H9 (cell line): ENCODE data around the gene TMEM248. TPM values are rescaled to one million over a fixed set of nuclear protein-coding genes. Genes with fewer than 3 reads are reported as not detected.

Source experiments
- DNase-seq: peaks from one replicate; pipeline ENCODE4 v3.0.0-alpha.2; 2017
- H2AFZ ChIP-seq: one replicate; pipeline ENCODE4 v1.6.1; 2013; ENCODE audit warnings: mild to moderate bottlenecking, low read length, control low read depth, moderate library complexity
- H2AK5ac ChIP-seq: 2 replicates; pipeline ENCODE4 v1.6.1; 2013; ENCODE audit warnings: low read length, control low read depth, mixed read lengths; ENCODE audit not compliant: insufficient read length
- H2BK120ac ChIP-seq: one replicate; pipeline ENCODE4 v1.6.1; 2013; ENCODE audit warnings: low read depth, mild to moderate bottlenecking, low read length, control low read depth, inconsistent platforms; ENCODE audit not compliant: poor library complexity, severe bottlenecking
- H2BK12ac ChIP-seq: 2 replicates; pipeline ENCODE4 v1.6.1; 2013; ENCODE audit warnings: low read length, control low read depth, mixed read lengths, low read depth; ENCODE audit not compliant: insufficient read length
- H2BK15ac ChIP-seq: 2 replicates; pipeline ENCODE4 v1.6.1; 2013; ENCODE audit warnings: low read depth, low read length, control low read depth
- H2BK20ac ChIP-seq: one replicate; pipeline ENCODE4 v1.6.1; 2013; ENCODE audit warnings: low read depth, mild to moderate bottlenecking, low read length, control low read depth, inconsistent platforms; ENCODE audit not compliant: poor library complexity, severe bottlenecking
- H2BK5ac ChIP-seq: 2 replicates; pipeline ENCODE4 v1.6.1; 2013; ENCODE audit warnings: low read length, control low read depth, mixed read lengths; ENCODE audit not compliant: insufficient read length
- H3K14ac ChIP-seq: 2 replicates; pipeline ENCODE4 v1.6.1; 2013; ENCODE audit warnings: low read length, control low read depth; ENCODE audit not compliant: insufficient read depth
- H3K18ac ChIP-seq: 2 replicates; pipeline ENCODE4 v1.6.1; 2013; ENCODE audit warnings: low read depth, mild to moderate bottlenecking, mixed read lengths, low read length, control low read depth; ENCODE audit not compliant: insufficient read length
- H3K23ac ChIP-seq: 2 replicates; pipeline ENCODE4 v1.6.1; 2013; ENCODE audit warnings: low read length, control low read depth, mixed read lengths, low read depth; ENCODE audit not compliant: insufficient read length
- H3K23me2 ChIP-seq: 2 replicates; pipeline ENCODE4 v1.6.1; 2013; ENCODE audit warnings: low read depth, mild to moderate bottlenecking, mixed read lengths, low read length, control low read depth; ENCODE audit not compliant: insufficient read length, poor library complexity, severe bottlenecking
- H3K27ac ChIP-seq: 2 replicates; pipeline ENCODE4 v1.5.1; 2013; ENCODE audit warnings: low read length, control low read depth, mixed read lengths, low read depth; ENCODE audit not compliant: insufficient read length
- H3K27me3 ChIP-seq: 2 replicates; pipeline ENCODE4 v1.6.1; 2013; ENCODE audit warnings: low read length, control low read depth, inconsistent platforms; ENCODE audit not compliant: insufficient read depth
- H3K4ac ChIP-seq: 2 replicates; pipeline ENCODE4 v1.6.1; 2013; ENCODE audit warnings: low read depth, mild to moderate bottlenecking, control low read depth, inconsistent platforms, low read length, moderate library complexity
- H3K4me1 ChIP-seq: 2 replicates; pipeline ENCODE4 v1.6.1; 2013; ENCODE audit warnings: low read length, control low read depth, inconsistent platforms; ENCODE audit not compliant: insufficient read depth
- H3K4me2 ChIP-seq: 2 replicates; pipeline ENCODE4 v1.6.1; 2013; ENCODE audit warnings: low read length, control low read depth, mixed read lengths; ENCODE audit not compliant: insufficient read length, insufficient read depth
- H3K56ac ChIP-seq: 2 replicates; pipeline ENCODE4 v1.6.1; 2013; ENCODE audit warnings: low read depth, mild to moderate bottlenecking, mixed read lengths, low read length, control low read depth; ENCODE audit not compliant: insufficient read length
- H3K79me1 ChIP-seq: 2 replicates; pipeline ENCODE4 v1.6.1; 2013; ENCODE audit warnings: low read depth, mild to moderate bottlenecking, moderate library complexity, low read length, control low read depth, inconsistent platforms; ENCODE audit not compliant: insufficient read depth, poor library complexity, severe bottlenecking
- H3K79me2 ChIP-seq: 2 replicates; pipeline ENCODE4 v1.6.1; 2013; ENCODE audit warnings: low read length, control low read depth, inconsistent platforms; ENCODE audit not compliant: insufficient read depth
- H3K9ac ChIP-seq: 2 replicates; pipeline ENCODE4 v1.6.1; 2013; ENCODE audit warnings: low read length, control low read depth, mixed read lengths; ENCODE audit not compliant: insufficient read length; ENCODE audit errors: extremely low read depth
- H3K9me3 ChIP-seq: one replicate; pipeline ENCODE4 v1.6.1; 2013; ENCODE audit warnings: low read depth, low read length, inconsistent platforms; ENCODE audit not compliant: control insufficient read depth
- H3T11ph ChIP-seq: one replicate; pipeline ENCODE4 v1.6.1; 2013; ENCODE audit warnings: mild to moderate bottlenecking, low read length, control low read depth, inconsistent platforms
- H4K20me1 ChIP-seq: one replicate; pipeline ENCODE4 v1.6.1; 2013; ENCODE audit not compliant: control insufficient read depth, insufficient read length, insufficient read depth
- H4K5ac ChIP-seq: 2 replicates; pipeline ENCODE4 v1.6.1; 2013; ENCODE audit warnings: low read depth, mild to moderate bottlenecking, mixed read lengths, low read length, control low read depth; ENCODE audit not compliant: insufficient read length
- H4K8ac ChIP-seq: replicated peaks from 2 replicates; pipeline ENCODE4 v1.6.1; 2013; ENCODE audit warnings: low read length, control low read depth, mixed read lengths, low read depth; ENCODE audit not compliant: insufficient read length
- H4K91ac ChIP-seq: 2 replicates; pipeline ENCODE4 v1.6.1; 2013; ENCODE audit warnings: low read depth, mild to moderate bottlenecking, moderate library complexity, mixed read lengths, low read length, control low read depth; ENCODE audit not compliant: insufficient read length
- H3K27ac Mint-ChIP-seq, 3 experiments: 2 replicates in 2 of 3; 3 replicates in 1 of 3; pipeline ENCODE4 v1.8.0; 2020 to 2021; ENCODE audit warnings: mixed read lengths in 3 of 3, mild to moderate bottlenecking in 1 of 3, moderate library complexity in 1 of 3
- H3K27me3 Mint-ChIP-seq: 2 replicates; pipeline ENCODE4 v1.8.0; 2021; ENCODE audit warnings: low read depth, mild to moderate bottlenecking, moderate library complexity, mixed read lengths
- H3K36me3 Mint-ChIP-seq, 3 experiments: 2 replicates in 2 of 3; 3 replicates in 1 of 3; pipeline ENCODE4 v1.8.0; 2020 to 2021; ENCODE audit warnings: low read depth in 3 of 3, mixed read lengths in 3 of 3; ENCODE audit not compliant: insufficient read depth in 1 of 3
- H3K4me1 Mint-ChIP-seq, 2 experiments: 2 replicates each; pipeline ENCODE4 v1.8.0; 2020; ENCODE audit warnings: mixed read lengths in 2 of 2
- H3K4me3 Mint-ChIP-seq, 2 experiments: 2 replicates in 1 of 2; 3 replicates in 1 of 2; pipeline ENCODE4 v1.8.0; 2020 to 2021; ENCODE audit warnings: mild to moderate bottlenecking in 2 of 2, mixed read lengths in 2 of 2, moderate library complexity in 1 of 2
- H3K9me3 Mint-ChIP-seq, 2 experiments: 2 replicates in 1 of 2; 3 replicates in 1 of 2; pipeline ENCODE4 v1.8.0; 2020; ENCODE audit warnings: mild to moderate bottlenecking in 2 of 2, mixed read lengths in 2 of 2, moderate library complexity in 1 of 2
- CTCF ChIP-seq: fragments of 200-600 bp; sonication (generic); conservative IDR thresholded peaks from 3 replicates; pipeline ENCODE4 v1.8.0; 2021; ENCODE audit warnings: antibody characterized with exemption, mild to moderate bottlenecking
- WGBS: extraction: QIAGEN DNeasy Blood & Tissue Kit; methylation state at CpG from one replicate; pipeline ENCODE4 v1.1.7; 2013; ENCODE audit warnings: missing lambda C conversion rate, low lambda C conversion rate, mixed read lengths; ENCODE audit not compliant: insufficient read length; ENCODE audit errors: extremely low coverage; 5-methylcytosine and 5-hydroxymethylcytosine counted together
- total RNA-seq: library from RNA; stranded (reverse); gene quantifications from 2 replicates; pipeline ENCODE4 v1.2.1, GENCODE V29; 2021

Gene TMEM248
- total RNA-seq, 1 experiment from 2014 or later: 74.2 TPM

- H3K79me2 ChIP-seq: no peaks in the 10 kb centered on the region
- H3K56ac ChIP-seq: no peak overlapping the region
- no peak overlapping the region for H2AK5ac ChIP-seq
- no peak overlapping the region for H3K18ac ChIP-seq
- no peaks in the 10 kb centered on the region for H3K79me1 ChIP-seq
- no peaks in the 10 kb centered on the region for H3K9me3 ChIP-seq
- no peaks in the 10 kb centered on the region for H3K27me3 ChIP-seq
- no peaks in the 10 kb centered on the region for H4K20me1 ChIP-seq
- no peak overlapping the region for H3K23ac ChIP-seq
- H2BK12ac ChIP-seq: no peak overlapping the region
- H3K4me3 Mint-ChIP-seq: no peak overlapping the region
- no peak overlapping the region for H3T11ph ChIP-seq
- no CpG with 5 or more reads among the region's 5 CpGs for whole genome bisulfite sequencing
- no peak overlapping the region for H4K91ac ChIP-seq
- no peak overlapping the region for H3K27ac ChIP-seq
- H2BK5ac ChIP-seq: no peak overlapping the region
- H3K27ac Mint-ChIP-seq: no peak overlapping the region
- H4K8ac ChIP-seq: no peak overlapping the region
- no peak overlapping the region for H2BK20ac ChIP-seq
- no peak overlapping the region for H2AFZ ChIP-seq
- peaks cover 17 to 72% (median 69%) of the 10 kb centered on the region in 3 experiments; a peak in 6 of 7 replicates for H3K36me3 Mint-ChIP-seq
- H3K9me3 Mint-ChIP-seq: no peaks in the 10 kb centered on the region
- DNase-seq: no peak
- no peak overlapping the region for H3K9ac ChIP-seq
- no peak for TF ChIP-seq CTCF
- H2BK15ac ChIP-seq: no peak overlapping the region
- H3K4me1 Mint-ChIP-seq: 0 out of 4 replicates have a peak, but pooled peaks cover 0 to 2% of the 10 kb centered on the region in 2 experiments
- no peaks in the 10 kb centered on the region for H3K23me2 ChIP-seq
- no peak overlapping the region for H3K4me2 ChIP-seq
- no peak overlapping the region for H3K14ac ChIP-seq
- H3K4me1 ChIP-seq: no peaks in the 10 kb centered on the region
- H2BK120ac ChIP-seq: no peak overlapping the region
- no peaks in the 10 kb centered on the region for H3K27me3 Mint-ChIP-seq
- H3K4ac ChIP-seq: no peak overlapping the region
- no peak overlapping the region for H4K5ac ChIP-seq
Measured at GRCh38 chr7:66953044-66953427, 32.0 kb downstream of the TMEM248 start.
